Keratinocyte (primary cell): Measurements from ENCODE around the gene NEBL. TPM values are rescaled to one million over a fixed set of nuclear protein-coding genes. Genes with fewer than 3 reads are reported as not detected.

ENCODE experiments used
- DNase-seq: peaks from one replicate; pipeline ENCODE4 v3.0.0-alpha.2; 2011; ENCODE audit warnings: low read depth, missing footprints, low spot score
- FAIRE-seq: peaks from 2 replicates; lab custom pipeline; 2011; peaks lifted over from hg19 to GRCh38; lab: Jason Lieb, UNC
- H2AFZ ChIP-seq: 2 replicates; pipeline ENCODE4 v1.6.0; 2012; ENCODE audit warnings: low read length, control low read depth, inconsistent platforms; ENCODE audit not compliant: control insufficient read depth
- H3K27ac ChIP-seq: 2 replicates; pipeline ENCODE4 v1.5.1; 2011; ENCODE audit warnings: low read length; ENCODE audit not compliant: control insufficient read depth, insufficient read depth
- H3K27me3 ChIP-seq: 3 replicates; pipeline ENCODE4 v1.6.0; 2011; ENCODE audit warnings: low read length; ENCODE audit not compliant: control insufficient read depth, insufficient read depth; ENCODE audit errors: extremely low read depth
- H3K36me3 ChIP-seq, 2 experiments: 2 replicates in 1 of 2; 3 replicates in 1 of 2; pipeline ENCODE4 v1.5.1; 2011; ENCODE audit warnings: low read length in 2 of 2, mild to moderate bottlenecking in 1 of 2; ENCODE audit not compliant: control insufficient read depth in 2 of 2, insufficient read depth in 2 of 2; ENCODE audit errors: extremely low read depth in 1 of 2
- H3K4me1 ChIP-seq: 3 replicates; pipeline ENCODE4 v1.5.1; 2011; ENCODE audit warnings: low read length; ENCODE audit not compliant: control insufficient read depth, insufficient read depth; ENCODE audit errors: extremely low read depth
- H3K4me2 ChIP-seq: 3 replicates; pipeline ENCODE4 v1.6.0; 2011; ENCODE audit warnings: low read depth, low read length; ENCODE audit not compliant: control insufficient read depth, insufficient read depth; ENCODE audit errors: extremely low read depth
- H3K4me3 ChIP-seq, 3 experiments: fragments of 200-600 bp in 1 of 3; sonication (generic) in 1 of 3; 2 replicates in 2 of 3; 3 replicates in 1 of 3; pipeline ENCODE4 v1.5.1; 2011 to 2016; ENCODE audit warnings: low read length in 3 of 3, mild to moderate bottlenecking in 3 of 3, control low read depth in 2 of 3, inconsistent platforms in 1 of 3, low read depth in 1 of 3, mixed read lengths in 1 of 3, mixed run types in 1 of 3, moderate library complexity in 1 of 3; ENCODE audit not compliant: control insufficient read depth in 2 of 3, insufficient read depth in 2 of 3; ENCODE audit errors: extremely low read depth in 1 of 3
- H3K79me2 ChIP-seq: 2 replicates; pipeline ENCODE4 v1.6.0; 2012; ENCODE audit warnings: low read length; ENCODE audit not compliant: control insufficient read depth, insufficient read depth
- H3K9ac ChIP-seq: 3 replicates; pipeline ENCODE4 v1.6.0; 2011; ENCODE audit warnings: low read length; ENCODE audit not compliant: control insufficient read depth, insufficient read depth; ENCODE audit errors: extremely low read depth
- H3K9me1 ChIP-seq: 3 replicates; pipeline ENCODE4 v1.6.0; 2011; ENCODE audit warnings: low read length; ENCODE audit not compliant: control insufficient read depth, insufficient read depth; ENCODE audit errors: extremely low read depth
- H3K9me3 ChIP-seq: 2 replicates; pipeline ENCODE4 v1.5.1; 2012; ENCODE audit warnings: low read depth, low read length; ENCODE audit not compliant: control insufficient read depth
- H4K20me1 ChIP-seq: 3 replicates; pipeline ENCODE4 v1.6.0; 2011; ENCODE audit warnings: low read length; ENCODE audit not compliant: control insufficient read depth, insufficient read depth; ENCODE audit errors: extremely low read depth
- CTCF ChIP-seq, 3 experiments: IDR thresholded peaks in 1 of 3; conservative IDR thresholded peaks in 1 of 3; optimal IDR thresholded peaks in 1 of 3; 2 replicates in 2 of 3; 3 replicates in 1 of 3; pipeline versions ENCODE3 to v1.5.1; 2011; ENCODE audit warnings: low read length in 3 of 3, mild to moderate bottlenecking in 3 of 3, moderate library complexity in 2 of 3, control low read depth in 1 of 3, inconsistent platforms in 1 of 3; ENCODE audit not compliant: insufficient read depth in 2 of 3; ENCODE audit errors: extremely low read depth in 1 of 3
- EZH2 ChIP-seq: IDR thresholded peaks from one replicate; pipeline ENCODE4 v1.6.1; 2012; ENCODE audit warnings: inconsistent platforms, mild to moderate bottlenecking, low read length, moderate library complexity
- dilution Hi-C: fragments of 300-500 bp; cut with MboI; formaldehyde crosslinking; loops from one replicate; pipeline ENCODE4 v1.7.0; 2020; ENCODE audit warnings: low sequenced_read_pairs; ENCODE audit not compliant: extremely low pct_ligation_motif_present
- polyA plus RNA-seq, 5 experiments: library from polyadenylated mRNA; depleted of rRNA in 3 of 5; stranded (reverse) in 3 of 5; stranded (forward) in 1 of 5; unstranded in 1 of 5; fragments of >200 nt; gene quantifications; 1 replicate in 1 of 5; 2 replicates in 3 of 5; 3 replicates in 1 of 5; pipeline versions ENCODE4 v1.2.1 to v1.2.3, GENCODE V29; 2011 to 2012; ENCODE audit warnings: missing spikeins in 2 of 5, low read depth in 1 of 5, low replicate concordance in 1 of 5

NEBL gene
- polyA plus RNA-seq, 1 donor (not counting 4 experiments of a cell fraction or from before 2014, with no cell fraction given), result 4.5 TPM

- no peaks in the 10 kb centered on the region for H3K9me1 ChIP-seq
- no peak overlapping the region for H3K27ac ChIP-seq
- H3K4me3 ChIP-seq, result no peak overlapping the region
- no peak for FAIRE-seq
- H2AFZ ChIP-seq, result no peak overlapping the region
- no peak overlapping the region for H3K9ac ChIP-seq
- DNase-seq, result no peak
- peaks cover 9% of the 10 kb centered on the region for H3K4me1 ChIP-seq
- H4K20me1 ChIP-seq, result no peaks in the 10 kb centered on the region
- H3K27me3 ChIP-seq, result no peaks in the 10 kb centered on the region
- no peak for TF ChIP-seq EZH2
- TF ChIP-seq CTCF (optimal IDR thresholded peaks at IDR 0.05 in 1 of 3, IDR thresholded peaks at IDR 0.05 in 1 of 3, conservative IDR thresholded peaks at IDR 0.05 in 1 of 3; ENCODE audit: extremely low read depth in 1 of 3, insufficient read depth in 2 of 3, low read length in 3 of 3), result no peak
- no peaks in the 10 kb centered on the region for H3K9me3 ChIP-seq
- dilution Hi-C loops, result no loop called here
- no peaks in the 10 kb centered on the region for H3K36me3 ChIP-seq
- H3K79me2 ChIP-seq, result no peaks in the 10 kb centered on the region
- H3K4me2 ChIP-seq, result no peak overlapping the region
Observed at GRCh38 chr10:20888620-20889330, 8.3 kb downstream of the NEBL start.

GRCh38 chr10:20887706-20888555, 9.2 kb downstream of the NEBL start:
- Histone ChIP-seq H4K20me1 (no peaks in the 10 kb centered on the region), H3K27ac (no peak overlapping the region), H3K27me3 (no peaks in the 10 kb centered on the region), H3K4me3 (no peak overlapping the region), H3K4me2 (no peak overlapping the region), H3K79me2 (no peaks in the 10 kb centered on the region), H3K9ac (no peak overlapping the region), H2AFZ (no peak overlapping the region), H3K9me3 (no peaks in the 10 kb centered on the region), H3K4me1 (peaks cover 9% of the 10 kb centered on the region), H3K36me3 (no peaks in the 10 kb centered on the region), H3K9me1 (no peaks in the 10 kb centered on the region)
- dilution Hi-C loops, result no loop called here
- FAIRE-seq (no peak), DNase-seq (no peak)
- TF ChIP-seq EZH2 (no peak), CTCF (optimal IDR thresholded peaks at IDR 0.05 in 1 of 3, IDR thresholded peaks at IDR 0.05 in 1 of 3, conservative IDR thresholded peaks at IDR 0.05 in 1 of 3; ENCODE audit: extremely low read depth in 1 of 3, insufficient read depth in 2 of 3, low read length in 3 of 3) (no peak)
